GM19467 (cell line): ENCODE data around the gene RGP1.

ENCODE experiments used
- ATAC-seq: cut with Tn5 transposase; IDR thresholded peaks from one replicate; pipeline ENCODE4 v1.9.1; 2021; ENCODE audit warnings: mild to moderate bottlenecking, moderate library complexity; ENCODE audit not compliant: unreplicated experiment

The RGP1 gene, protein sequence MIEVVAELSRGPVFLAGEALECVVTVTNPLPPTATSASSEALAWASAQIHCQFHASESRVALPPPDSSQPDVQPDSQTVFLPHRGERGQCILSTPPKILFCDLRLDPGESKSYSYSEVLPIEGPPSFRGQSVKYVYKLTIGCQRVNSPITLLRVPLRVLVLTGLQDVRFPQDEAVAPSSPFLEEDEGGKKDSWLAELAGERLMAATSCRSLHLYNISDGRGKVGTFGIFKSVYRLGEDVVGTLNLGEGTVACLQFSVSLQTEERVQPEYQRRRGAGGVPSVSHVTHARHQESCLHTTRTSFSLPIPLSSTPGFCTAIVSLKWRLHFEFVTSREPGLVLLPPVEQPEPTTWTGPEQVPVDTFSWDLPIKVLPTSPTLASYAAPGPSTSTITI

DNA sequence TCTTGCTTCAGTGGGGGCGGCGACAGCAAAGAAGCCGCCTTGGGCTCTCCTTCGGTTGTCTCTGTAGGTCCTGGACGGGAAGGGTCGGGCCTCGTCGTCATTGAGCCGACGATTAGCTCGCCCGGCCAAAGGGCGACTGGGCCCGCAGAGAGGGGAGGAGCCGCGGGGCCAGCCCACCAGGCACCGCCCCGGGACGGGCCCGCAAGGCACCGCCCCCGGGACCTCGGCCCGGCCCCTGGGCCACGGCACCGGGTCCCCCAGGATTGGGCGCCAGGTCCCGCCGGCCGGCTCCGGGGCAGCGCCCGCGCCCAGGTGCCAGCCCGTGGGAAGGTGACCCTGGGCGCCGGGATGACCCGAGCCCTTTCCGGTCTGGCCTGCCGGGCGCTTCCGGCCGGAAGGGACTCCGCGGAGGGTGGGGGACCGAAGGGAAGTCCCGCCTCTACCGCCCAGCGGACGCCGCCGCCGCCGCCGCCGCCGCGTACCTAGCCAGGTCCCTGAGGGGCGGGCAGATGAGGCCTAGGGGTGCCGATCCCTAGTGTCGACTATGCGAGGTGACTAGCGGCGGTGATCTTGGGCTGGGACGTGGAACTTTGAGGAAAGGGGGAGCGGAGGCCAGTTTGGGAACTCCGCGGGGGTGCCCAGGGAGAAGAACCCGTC is at the start of gene RGP1, which contains the start of gene GBA2:
RGP1 (plus strand) TSS at position 430 of the 657 bp plus-strand sequence. CDS start 469 bp downstream, outside the sequence.
GBA2 (minus strand) TSS at position 371 of the 657 bp plus-strand sequence. CDS start 524 bp downstream, outside the sequence.
- ATAC-seq: peak; percentile 74

DNA sequence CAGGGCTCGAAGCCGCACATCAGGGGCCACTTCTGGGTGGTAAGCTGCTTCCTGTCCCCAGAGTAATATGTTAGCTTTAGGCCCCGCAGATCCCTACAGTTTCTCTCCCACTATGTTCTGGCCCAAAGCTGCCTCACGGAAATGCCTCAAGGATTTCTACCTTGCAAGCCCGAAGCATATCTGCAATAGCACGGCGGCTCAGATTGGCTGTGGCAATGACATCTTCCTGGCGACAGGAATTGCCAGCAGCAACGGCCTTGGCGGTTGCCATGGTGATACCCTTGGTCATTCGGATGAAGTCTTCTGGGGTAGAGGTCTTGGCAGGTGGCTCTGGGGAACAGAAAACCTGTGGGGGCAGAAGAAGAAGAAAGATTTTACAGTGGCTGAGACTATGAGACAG is 49.1 kb upstream of the RGP1 start:
- no peak for ATAC-seq

DNA sequence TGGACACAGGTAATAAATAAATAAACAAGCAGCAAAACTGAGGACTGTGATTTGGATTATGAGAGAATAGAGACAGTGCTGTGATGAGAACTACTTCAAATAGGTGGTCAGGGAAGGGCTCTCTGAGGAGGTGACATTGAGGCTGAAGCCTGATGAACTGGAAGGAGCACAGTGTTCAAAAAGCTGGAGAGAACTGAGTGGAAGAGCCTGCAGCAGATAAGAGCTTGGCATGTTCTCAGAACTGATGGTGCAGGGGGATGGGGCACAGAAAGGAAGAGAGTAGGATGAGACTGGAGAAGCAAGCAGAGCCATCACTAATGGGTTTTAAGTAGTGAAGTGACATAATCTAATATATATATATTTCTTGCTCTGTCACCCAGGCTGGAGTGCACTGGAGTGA is 48.1 kb upstream of the RGP1 start:
- ATAC-seq: no peak

DNA sequence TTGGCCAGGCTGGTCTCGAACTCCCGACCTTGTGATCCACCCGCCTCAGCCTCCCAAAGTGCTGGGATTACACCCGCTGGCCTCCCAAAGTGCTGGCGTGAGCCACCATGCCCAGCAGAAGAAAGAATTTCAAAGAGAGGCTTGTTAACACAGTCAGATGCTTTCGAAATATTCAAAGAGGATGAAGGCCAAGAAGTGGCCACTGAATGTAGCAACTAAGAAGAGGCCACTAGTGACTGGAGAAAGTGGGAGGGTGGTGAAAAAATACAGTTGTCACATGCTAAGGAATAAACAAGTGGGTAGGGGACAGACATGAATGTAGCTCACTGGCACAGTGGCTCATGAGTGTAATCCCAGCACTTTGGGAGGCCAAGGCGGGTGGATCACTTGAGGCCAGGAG is 46.4 kb upstream of the RGP1 start:
- ATAC-seq: no peak

DNA sequence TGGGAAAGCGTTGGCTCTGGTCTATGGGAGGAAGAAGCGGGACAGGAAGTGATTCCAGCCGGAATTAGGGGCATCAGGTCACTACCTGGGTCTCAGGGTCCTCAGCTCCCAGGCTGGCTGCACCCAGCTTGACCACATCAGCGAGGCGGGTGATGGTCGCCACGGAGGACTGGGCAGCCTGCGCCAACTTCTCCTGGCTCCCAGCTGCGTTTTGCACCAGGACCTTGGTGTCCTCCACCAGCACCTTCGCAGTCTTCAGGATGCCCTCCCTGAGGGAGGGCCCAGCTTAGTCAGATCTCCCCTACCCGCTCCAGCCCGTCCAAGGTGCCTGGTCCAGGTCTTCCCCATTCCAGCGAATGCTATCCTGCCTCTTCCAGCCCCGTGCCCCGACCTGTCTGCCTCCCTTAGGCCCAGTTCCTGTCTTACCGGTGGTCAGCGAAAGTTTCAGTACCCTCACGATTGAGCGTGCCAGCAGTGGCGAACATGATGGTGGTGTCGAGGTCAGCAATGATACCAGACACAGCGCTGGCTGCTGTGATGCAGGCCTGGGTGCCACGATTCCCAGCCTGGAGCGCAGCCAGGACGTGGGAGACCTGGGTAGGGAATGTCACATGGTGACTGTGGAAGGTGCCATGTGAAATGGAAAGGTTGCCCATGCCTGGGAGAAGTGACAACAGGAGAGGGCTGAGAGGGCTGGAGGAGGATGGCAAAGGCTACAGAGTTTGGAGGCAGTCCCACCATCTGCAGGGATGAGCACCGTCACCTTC is 45.0 kb upstream of the RGP1 start:
- no peak for ATAC-seq

DNA sequence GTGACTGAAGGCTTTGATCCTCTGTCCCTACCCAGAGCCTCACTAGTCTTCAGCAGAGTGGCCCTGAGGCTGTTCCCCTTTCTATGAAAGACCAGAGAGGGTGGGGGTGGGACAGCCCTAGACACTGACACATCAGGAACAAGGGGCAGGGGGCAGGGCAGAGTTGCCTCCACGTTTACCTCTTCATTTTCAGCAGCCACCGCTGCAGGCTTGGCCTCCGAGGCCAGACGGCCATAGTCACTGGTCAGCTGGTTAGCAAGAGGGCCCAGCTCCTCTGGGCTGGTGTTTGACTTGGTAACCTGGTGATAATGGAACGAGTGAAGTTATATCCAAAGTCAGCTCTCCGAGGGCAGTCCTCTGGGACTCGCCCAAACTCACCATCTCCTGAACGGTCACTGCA is 43.7 kb upstream of the RGP1 start:
- no peak for ATAC-seq

DNA sequence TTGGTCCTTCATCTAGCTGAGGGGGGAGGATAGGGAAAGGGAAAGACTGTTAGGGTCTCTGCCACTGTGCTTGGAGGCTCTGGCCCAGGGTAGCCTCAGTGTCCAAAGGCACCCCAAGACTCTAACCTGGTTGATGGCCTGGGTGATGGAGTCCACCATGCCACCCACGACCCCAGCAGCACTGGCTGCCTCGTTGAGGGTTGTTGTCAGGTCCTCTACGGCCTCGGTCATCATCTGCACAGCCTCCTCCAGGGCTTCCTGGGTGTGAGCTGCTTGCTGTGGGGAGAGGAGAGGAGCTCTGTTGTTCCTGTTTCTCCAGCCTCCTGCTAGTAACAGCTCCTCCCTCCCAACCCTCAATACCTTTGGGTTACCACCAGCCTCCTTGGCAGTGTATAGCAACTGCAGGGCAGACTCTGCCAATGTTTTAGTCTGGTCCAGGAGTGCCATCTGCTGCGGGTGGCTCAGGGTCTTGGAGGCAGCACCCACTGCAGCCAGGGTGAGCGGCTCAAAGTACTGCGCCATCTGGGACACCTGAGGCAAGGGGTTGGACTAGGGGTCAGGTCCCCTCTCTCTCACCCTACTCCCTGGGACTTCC is 43.2 kb upstream of the RGP1 start:
- ATAC-seq: no peak

DNA sequence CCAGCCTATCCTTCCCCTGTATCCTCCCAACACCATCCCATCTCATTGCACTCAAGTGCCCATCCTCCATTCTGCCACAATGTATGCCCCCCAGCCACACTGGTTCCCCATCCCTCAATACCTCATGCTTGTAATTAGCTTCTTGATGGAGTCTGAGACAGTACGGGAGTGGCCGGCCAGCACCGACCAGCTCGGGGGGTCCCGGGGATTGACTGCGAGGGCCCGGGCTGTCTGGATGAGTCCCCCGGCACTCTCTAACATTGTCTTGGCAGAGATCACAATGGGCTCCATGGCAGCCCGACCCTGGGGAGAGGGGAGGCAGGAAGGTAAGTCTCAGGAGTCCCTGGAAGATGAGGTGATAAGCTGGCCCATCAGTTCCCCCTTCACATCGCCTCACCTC is 42.1 kb upstream of the RGP1 start:
- no peak for ATAC-seq

DNA sequence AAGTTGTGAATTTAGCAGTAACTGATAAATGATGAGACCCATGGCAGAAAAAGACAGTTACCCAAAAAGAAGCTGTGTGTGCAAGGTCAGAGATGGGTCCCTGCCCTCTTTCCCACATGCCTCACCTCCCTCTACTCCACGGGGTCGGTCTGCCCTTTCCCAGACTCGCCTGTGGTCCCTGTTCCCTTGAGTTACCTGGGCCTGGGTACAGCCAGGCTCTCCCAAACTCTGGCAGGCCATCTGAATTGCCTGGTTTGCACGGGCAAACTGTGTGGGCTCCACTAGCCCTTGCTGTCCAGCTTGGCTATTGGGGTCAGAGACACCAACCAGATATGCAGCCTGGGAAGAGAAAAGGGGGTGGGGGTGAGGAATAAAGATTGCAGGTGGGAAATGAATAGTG is 40.9 kb upstream of the RGP1 start:
- ATAC-seq: no peak

DNA sequence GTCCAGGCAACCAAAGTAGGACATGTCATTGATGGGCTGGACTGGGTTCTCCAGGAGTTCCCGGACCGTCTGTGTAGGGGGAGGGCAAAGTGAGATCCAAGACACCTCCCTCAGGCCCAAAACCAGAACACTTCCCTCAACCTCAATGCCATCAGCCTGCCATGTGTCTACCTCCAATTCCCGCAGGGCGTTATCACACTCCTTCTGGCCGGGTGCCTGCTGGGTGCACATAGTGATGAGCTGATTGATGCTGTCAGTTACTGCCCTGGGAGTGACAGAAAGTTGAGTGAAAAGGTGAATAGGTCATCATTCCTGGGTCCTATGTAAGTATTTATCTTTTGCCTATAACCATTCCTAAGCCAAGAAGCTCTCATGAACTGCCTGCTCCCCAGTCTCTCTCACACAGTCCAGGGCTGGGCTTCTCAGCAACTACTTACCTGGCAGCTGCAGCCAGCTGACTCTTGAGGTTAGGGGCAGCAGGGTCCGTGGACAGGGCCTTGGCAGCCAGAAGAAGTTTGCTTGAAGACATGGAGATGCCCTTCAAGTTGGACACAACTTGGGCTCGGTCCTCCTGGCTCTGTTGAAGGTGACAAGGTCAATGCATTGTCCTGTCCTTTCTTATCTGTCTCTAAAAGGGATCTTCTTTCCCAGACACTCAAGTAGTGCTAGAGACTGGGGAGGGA is 38.1 kb upstream of the RGP1 start:
- no peak for ATAC-seq

DNA sequence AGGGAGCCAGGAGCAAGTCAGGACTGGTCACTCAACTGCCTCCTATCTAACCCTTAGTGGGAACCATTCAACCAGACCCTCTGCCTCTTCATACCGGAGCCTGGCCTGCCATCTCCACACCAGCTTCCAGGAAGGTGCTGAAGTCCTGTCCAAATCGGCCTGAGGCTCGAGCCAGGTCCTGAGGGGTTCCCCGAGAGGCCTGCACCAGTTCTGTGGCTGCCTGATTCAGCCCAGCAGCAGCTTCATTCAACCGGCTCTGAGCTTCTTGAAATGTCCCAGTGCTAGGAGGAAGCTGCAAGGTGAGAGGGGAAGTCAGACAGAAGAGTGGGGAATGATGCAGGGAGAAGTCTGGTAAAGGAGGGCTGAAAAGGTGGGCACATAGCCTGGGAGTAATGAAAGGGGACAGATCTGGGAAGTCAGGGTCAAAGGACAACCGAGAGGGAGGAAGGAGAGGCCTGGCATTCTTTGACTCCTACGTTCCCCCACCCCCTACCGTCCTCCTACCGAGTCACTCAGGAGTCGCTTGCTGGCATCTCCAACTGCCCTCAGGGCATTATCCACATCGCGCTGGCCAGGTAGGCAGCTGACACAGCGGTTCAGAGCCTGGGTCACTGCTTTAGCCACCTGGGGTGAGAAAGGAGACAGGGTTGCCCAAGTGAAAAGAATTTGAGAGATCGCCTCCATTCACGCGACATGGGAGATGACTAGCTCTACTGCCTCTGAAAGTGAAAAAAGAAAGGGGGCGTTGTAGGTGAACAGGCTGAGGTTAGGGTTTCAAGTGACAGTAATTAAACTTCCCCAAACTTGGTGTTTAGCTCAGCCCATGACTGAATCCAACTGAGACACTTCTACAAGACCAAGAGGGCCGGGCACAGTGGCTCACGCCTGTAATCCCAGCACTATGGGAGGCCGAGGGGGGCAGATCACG is 37.3 kb upstream of the RGP1 start:
- ATAC-seq: no peak

DNA sequence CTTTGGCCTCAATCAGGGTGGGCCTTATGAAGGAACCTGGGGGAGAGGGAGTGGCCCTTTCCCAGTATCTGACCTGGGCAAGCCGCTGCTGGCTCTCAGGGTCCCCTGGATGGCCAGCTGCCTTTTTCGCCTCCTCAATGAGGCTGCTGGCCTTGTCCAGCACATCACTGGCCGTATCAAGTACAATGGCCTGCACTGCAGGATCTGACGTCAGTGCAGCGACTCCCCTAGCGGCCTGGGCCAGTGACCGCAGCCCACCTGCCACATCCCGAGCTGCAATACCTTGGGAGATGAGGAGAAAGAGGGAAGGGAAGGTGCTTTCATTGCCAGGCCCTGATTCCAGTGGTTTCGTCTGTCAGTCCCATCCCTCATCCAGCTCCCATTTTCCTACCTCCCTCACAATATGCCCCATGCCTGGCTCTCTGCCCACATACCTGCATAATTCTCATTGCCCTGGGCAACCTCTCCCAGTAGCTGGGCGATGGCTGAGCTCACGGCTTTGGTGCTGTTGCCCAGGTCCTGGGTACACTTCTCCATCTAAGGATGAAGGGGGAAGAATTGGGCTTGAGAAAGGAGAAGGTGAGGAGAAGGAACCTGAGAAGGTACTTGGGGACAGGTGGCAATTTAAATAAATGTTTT is 36.2 kb upstream of the RGP1 start:
- no peak for ATAC-seq

DNA sequence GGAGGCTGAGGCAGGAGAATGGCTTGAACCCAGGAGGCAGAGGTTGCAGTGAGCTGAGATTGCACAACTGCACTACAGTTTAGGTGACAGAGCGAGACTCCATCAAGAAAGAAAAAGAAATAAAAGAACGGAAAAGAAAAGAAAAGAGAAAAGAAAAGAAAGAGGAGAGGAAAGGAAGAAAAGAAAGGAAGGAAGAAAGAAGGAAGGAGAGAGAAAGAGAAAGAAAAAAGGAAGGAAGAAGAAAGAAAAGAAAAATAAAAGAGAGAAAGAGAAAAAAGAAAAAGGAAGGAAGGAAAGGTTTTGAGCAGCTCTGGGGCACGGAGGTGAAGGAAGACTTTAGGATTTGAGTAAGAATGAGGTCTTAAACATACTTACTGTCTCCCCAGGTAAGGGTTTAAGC is 35.5 kb upstream of the RGP1 start:
- no peak for ATAC-seq

DNA sequence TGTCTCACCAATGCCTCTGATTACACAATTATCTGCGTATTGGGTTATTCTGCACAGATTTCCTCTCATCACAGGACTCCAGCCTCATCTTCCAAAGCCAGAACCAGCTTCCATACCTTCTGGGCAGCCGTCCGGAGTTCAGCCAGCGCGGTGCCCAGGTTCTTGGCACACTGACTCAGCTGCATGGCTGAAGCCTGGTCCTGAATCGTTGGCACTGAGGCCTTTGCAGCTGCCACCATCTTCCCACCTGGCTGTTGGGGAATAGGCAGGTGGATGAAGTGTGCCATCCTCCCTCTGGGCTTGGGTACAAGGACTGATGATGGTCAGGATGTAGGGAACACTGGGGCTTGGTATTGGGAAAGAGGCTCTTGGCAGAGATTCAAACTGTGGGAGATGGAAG is 35.0 kb upstream of the RGP1 start:
- no peak for ATAC-seq

DNA sequence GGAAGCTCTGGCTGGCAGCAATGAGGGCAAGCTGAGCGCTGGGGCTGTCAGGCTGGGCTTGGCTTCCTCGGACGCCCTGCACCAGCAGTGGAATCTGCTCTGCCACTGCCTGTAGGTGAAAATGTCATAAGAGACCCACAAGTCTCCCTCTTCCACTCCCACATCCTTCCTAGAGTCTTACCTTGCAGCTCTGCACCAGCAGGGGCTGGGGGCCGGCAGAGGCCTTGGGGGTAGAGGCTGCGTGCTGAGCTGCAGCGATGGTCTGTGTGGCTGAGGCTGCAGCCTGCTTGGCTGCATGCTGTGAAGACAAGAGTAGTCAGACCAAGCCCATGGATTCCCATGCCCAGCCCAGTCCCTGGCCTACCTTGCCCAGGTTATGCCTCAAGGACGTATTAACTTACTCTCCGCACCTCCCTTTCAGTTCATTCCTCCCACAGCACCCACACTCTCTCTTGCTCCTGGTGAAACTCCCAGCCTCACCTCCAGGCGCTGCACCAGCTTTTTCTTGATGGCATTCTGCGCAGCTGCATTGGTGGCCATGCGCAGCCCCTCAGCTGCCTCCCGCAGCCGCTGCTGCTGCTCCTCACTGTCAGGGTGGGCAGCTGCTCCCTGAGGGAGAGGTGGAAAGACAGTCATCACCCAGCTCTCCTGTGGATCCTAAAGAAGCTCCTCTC is 34.4 kb upstream of the RGP1 start:
- no peak for ATAC-seq

DNA sequence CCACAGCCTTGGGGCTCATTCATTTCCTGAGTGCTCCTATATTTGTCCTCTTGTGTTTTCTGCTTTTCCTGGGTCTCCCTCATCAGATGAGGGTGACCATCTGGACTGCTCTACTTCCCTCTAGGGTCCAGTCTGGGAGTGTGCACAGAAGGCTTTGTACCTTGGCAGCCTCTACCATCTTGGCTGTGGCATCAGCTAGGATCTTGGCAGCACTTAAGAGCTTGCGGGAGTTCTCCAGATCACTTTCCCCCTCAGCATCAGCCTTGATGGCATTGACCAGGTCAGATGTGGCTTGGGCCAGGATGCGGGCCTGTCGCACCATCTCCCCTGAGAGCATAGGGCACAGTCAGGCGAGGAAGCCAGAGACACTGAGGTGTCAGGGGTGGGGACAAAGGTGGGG is 32.9 kb upstream of the RGP1 start:
- ATAC-seq: no peak

DNA sequence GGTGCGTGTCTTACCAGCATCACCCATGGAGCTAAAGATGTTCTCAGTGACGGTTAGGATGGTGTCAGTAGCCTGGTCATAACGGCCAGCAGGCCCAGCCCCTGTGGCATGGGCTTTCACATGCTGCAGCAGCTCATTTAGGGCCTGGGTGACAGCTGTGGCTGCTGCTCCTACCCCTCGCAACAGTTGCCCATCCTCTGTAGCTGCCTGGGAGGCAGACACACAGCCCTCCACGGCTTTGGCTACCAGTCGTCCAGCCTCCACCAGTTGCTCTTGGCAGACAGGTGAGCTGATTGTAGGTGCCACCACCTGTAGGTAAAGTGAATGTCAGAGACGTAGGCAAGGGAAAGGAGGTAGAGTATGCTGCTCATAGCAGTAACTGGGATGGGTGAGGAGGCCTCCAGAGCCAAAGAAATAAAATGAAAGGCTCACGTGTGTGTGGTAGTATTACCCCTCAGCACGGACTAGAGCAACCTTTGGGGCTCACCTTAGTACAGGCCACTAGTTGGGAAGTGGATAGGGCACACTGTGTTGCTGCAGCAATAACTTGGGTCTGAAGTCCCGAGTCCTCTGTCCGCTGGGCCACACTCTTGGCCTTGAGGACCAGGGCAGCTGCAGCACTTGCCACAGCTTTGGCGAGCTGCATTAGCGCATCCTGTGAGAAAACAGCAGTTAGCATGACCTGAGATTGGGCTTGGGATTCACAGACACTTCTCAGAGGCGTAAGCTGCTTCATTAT is 31.8 kb upstream of the RGP1 start:
- ATAC-seq: no peak
